HPDE6-E6E7 (cell line): ENCODE data around the gene KIAA1217.
A peak's percentile ranks its signal among the peaks of the same experiment; 100 is the strongest.
"Not testable (repeated sequence)": the region's sequence is repeated elsewhere in the genome, so short reads cannot be mapped to it uniquely, and the experiment has no call there.

Source experiments
- DNase-seq: peaks from one replicate; pipeline ENCODE4 v3.0.0; 2011; ENCODE audit warnings: missing footprints; ENCODE audit errors: extremely low spot score

Gene KIAA1217

DNA sequence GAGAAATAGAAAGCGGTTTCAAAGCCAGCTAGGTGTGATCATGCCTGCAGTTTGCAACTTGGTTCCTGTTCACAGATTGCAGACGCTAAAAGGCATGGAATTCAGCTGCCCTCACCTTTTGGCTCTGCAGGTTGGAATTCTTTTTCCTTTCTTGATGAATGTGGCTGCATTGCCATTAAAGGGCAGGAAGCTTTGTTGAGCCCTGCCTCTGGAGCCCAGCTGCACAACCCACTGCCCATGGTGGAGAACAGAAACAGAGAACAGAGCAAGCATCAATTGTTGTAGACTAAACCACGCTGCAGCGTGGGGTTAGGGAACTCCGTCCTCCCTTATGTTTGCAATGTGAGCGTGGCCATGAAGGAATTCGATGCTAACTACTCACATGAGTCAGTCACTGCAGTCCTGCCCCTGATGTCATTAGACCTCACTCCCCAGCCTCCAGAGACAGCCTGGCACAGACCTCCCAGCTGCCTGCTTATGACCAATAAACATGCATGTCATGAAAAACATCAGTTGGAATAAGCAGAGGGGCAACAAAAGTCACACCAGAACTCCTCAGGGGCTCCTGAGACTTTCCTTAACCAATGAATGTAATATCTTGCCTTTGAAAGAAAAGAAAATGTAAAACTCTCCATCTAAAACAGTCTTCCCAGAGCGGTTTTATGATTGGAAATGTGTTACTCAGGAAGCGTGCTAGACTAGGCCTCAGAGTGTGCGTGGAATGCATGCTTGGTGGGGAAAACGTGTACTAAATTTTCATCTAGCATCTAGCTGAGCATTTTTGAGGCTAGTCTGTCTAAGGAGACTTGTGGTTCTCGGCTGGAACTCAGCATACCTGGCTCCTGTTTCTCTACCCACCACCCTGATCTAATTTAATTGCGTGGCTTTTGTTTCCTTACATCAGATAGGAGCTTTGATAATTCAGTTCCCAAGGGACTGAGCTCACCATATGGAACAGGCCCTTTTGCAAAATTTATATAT, 232.2 kb downstream of the KIAA1217 start:
- no peak for DNase-seq

DNA sequence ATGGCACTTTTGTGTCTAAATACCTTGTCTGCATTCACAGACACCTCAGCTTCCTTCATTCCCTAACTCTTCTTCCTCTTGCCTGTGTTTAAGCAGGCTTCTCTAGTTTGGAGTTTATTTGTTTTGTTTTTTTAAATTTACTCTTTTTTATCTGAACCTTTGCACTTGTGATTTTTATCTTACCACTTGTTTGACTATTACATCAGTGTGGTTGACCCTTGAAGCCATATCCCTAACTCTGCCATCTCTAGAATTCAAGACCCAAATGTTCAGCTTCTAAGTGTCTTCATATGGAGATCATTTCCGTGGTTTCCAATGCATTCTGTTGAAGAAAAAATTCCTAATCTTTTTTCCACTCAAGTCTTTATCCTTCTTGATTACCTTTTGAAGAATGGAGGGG, 233.3 kb downstream of the KIAA1217 start:
- no peak for DNase-seq

GRCh38 chr10:24442641-24443174, 233.8 kb downstream of the KIAA1217 start:
- not testable (repeated sequence) for DNase-seq

GRCh38 chr10:24444337-24444736, 235.4 kb downstream of the KIAA1217 start:
- DNase-seq: no peak

- not testable (repeated sequence) for DNase-seq
Observed at GRCh38 chr10:24445958-24446357, 237.0 kb downstream of the KIAA1217 start.

DNA sequence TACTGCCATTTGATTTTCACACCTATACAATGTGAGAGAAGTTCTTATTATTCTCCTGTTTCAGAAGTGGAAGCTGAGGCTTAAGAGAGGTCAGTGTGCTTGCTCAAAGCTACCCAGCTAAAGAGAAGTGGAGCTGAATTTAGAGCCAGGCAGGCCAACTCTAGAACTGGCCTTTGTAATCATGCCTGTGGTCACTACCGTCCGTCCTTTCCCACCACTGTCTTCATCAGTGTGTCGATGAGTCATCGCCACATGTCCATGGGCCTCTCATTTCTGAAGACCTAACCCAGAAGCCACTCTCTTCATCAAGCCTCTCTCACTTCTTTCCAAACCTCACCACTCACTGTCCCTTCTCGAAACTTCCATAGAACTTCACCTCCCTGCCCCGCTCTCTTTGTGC, 237.8 kb downstream of the KIAA1217 start:
- no peak for DNase-seq

GRCh38 chr10:24448351-24448999, 239.5 kb downstream of the KIAA1217 start:
- no peak for DNase-seq

GRCh38 chr10:24449321-24449740, 240.4 kb downstream of the KIAA1217 start:
- no peak for DNase-seq

DNA sequence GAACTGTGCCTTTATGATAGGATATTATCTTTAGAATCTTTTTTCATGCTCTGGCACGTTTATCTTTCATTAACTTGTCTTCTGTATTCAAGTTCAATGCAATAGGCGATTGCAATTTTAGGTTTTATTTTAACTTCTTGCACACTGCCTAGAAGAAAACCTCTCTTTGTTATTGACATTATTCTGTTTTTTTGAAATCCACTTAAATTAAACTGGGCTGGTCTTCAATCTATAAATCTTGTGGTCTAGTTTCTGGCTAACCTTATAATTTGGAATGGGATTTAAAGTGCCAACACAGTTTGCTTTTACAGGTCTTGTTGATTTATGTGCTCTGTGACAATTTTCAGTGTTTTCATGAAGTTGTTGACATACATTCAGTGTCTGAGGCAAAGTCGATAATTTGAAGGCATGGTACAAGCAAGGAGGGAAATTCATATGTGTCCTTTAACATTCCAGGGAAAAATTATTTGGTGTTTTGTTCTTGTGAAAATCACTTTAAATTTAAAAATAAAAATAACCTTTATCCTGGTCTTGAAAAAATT, 240.9 kb downstream of the KIAA1217 start:
- no peak for DNase-seq

DNA sequence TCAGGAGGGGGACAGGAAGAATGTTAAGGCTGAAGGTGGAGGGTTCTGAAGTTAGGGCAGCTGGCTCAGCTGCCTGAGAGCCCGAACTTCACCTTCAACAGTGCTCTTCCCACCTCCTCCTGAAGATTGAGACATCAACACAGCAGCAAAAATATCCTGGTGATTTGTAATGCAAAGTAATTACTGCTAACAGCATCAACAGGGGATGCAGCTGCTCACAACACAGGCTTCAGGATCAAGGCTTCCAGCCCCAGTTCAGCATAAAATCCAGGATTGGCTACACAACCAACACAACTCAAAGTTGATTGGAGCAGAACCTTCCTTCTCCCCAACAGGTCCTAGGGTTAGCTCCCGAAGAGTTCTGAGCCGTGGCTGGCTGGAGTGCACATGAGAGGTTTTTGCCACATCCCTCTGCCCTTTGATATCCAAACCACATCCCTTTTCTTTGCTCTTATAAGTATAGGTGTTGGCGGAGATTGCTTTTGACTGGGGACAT, 242.4 kb downstream of the KIAA1217 start:
- no peak for DNase-seq

GRCh38 chr10:24452030-24452429, 243.1 kb downstream of the KIAA1217 start:
- DNase-seq: no peak

DNA sequence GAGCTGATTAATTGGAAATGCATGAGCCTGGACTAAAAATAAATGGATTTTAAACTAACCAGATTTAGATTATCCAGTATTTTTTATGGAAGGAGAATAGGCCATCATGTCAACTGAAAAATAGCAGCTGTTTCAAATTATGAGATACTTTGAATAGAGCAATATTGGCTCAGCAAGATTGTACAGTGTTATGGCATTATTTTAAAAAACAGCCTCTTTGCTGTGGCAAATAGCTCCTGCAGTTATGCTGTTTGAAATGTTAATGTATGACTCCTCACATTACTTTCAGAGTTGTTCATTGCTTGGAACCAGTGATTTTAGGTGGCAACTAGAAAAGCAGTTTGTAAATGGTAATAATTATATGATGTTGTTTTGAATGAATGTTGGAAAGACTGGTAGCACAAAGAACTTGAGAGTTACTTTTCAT, 244.5 kb downstream of the KIAA1217 start:
- no peak for DNase-seq

DNA sequence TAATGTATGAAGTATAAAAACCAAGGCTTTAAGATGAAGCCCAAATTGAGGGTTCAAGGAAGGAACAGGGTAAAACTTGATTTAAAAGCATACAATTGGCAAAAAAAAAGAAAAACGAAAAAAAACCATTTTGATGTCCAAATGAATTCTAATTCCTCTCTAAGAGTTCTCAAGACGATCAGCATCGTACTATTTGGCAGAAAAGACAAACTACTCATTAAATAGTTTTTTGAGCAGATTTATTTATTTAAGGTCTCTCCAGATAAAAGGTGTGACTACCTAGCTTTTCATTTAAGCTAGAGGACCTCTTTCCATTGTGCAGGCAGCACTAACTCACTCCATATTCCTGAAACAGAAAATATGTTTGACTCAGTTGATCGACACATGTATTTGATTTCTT, 245.0 kb downstream of the KIAA1217 start:
- no peak for DNase-seq

DNA sequence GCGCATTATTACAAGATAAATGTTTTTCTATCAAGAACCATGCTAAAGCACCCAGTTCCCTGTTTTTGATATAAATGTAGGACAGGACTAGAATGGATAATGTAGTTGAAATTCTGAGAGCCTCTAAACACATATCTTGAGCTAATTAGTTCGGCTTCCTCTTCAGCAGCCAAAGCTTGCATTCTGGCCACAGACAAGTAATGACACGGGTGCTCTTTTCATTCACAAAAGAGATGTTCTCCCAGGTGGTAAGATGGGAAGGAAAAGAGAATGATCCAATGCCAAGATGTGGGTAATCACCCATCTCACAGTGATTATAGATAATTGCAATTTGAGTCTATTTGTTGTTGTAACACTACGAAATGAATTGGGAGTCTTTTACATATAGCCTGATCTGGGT, 246.5 kb downstream of the KIAA1217 start:
- no peak for DNase-seq

- DNase-seq: peak; percentile 4
Observed at GRCh38 chr10:24456322-24456721, 247.4 kb downstream of the KIAA1217 start.

- peak; percentile 9 for DNase-seq
Observed at GRCh38 chr10:24457661-24458318, 248.9 kb downstream of the KIAA1217 start.

GRCh38 chr10:24459836-24460235, 250.9 kb downstream of the KIAA1217 start:
- DNase-seq: no peak

DNA sequence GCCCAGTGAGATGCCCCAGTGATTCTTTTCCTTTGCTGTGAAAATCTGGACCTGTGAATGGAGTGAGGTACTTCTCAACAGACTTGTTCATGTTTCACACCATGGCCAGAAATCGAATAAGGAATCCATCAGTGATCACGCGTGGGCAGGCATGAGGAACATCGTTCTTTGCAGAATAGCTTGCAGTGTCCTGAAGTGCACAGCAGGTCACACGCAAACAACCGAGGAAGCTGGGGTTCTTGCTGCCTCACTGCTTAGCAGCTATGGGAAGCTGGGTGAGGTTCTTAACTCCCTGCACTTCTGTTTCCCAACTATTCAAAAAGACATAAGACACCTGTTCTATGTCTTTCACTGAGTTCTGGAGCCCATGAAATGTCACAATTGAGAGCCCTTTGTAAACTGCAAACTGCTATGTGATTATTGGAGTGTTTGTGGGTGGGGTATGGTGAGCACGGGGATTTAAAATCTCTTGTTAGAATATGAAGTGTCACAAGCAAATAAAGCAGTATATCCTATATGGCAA, 253.4 kb downstream of the KIAA1217 start:
- DNase-seq: no peak

- DNase-seq: no peak
Observed at GRCh38 chr10:24462889-24463552, 254.1 kb downstream of the KIAA1217 start.

GRCh38 chr10:24463611-24464426, 254.9 kb downstream of the KIAA1217 start:
- DNase-seq: peak; percentile 51
